A673 (cell line): Measurements from ENCODE around the gene SLC7A5. TPM values are rescaled to one million over a fixed set of nuclear protein-coding genes. Genes with fewer than 3 reads are reported as not detected.

Experiments used
- BruUV-seq: library from RNA; stranded (reverse); fragments of 400-500 nt; replicated peaks from 2 replicates; lab custom pipeline; 2021; lab: Mats Ljungman, UMichigan
- CTCF ChIA-PET: fragments of 300-600 bp; sonication (Branson Sonifier 250); formaldehyde crosslinking; loops from one replicate; lab custom pipeline; 2022; ENCODE audit warnings: antibody characterized with exemption; lab: Charles Lee
- POLR2A ChIA-PET: fragments of 300-600 bp; sonication (Branson Sonifier 250); formaldehyde crosslinking; loops from one replicate; lab custom pipeline; 2022; ENCODE audit warnings: antibody characterized with exemption; ENCODE audit not compliant: low non-redundant PET; lab: Charles Lee
- DNase-seq: peaks from one replicate; pipeline ENCODE4 v3.0.0-alpha.2; 2015; ENCODE audit warnings: low spot score
- H3K27ac ChIP-seq: fragments of 200-600 bp; sonication (generic); 2 replicates; pipeline ENCODE4 v1.5.1; 2016; ENCODE audit warnings: mixed run types, low read depth, mild to moderate bottlenecking, mixed read lengths, antibody characterized with exemption, low read length; ENCODE audit not compliant: poor library complexity, severe bottlenecking
- H3K27me3 ChIP-seq: fragments of 200-600 bp; sonication (generic); replicated peaks from 2 replicates; pipeline ENCODE4 v1.6.1; 2017; ENCODE audit warnings: mixed run types, low read depth, mild to moderate bottlenecking, mixed read lengths, antibody characterized with exemption, low read length; ENCODE audit not compliant: insufficient read depth, poor library complexity
- H3K36me3 ChIP-seq: fragments of 200-600 bp; sonication (generic); 2 replicates; pipeline ENCODE4 v1.6.1; 2016; ENCODE audit warnings: mixed run types, mild to moderate bottlenecking, mixed read lengths, antibody characterized with exemption, low read length; ENCODE audit not compliant: insufficient read depth, poor library complexity, severe bottlenecking
- H3K4me1 ChIP-seq: fragments of 200-600 bp; sonication (generic); 2 replicates; pipeline ENCODE4 v1.6.1; 2017; ENCODE audit warnings: mixed run types, mild to moderate bottlenecking, mixed read lengths, antibody characterized with exemption, low read length; ENCODE audit not compliant: insufficient read depth, poor library complexity, severe bottlenecking
- H3K4me3 ChIP-seq: fragments of 200-600 bp; sonication (generic); 2 replicates; pipeline ENCODE4 v1.5.1; 2016; ENCODE audit warnings: low read depth, mixed run types, mild to moderate bottlenecking, mixed read lengths, low read length; ENCODE audit not compliant: poor library complexity, severe bottlenecking
- H3K9me3 ChIP-seq: fragments of 200-600 bp; sonication (generic); 2 replicates; pipeline ENCODE4 v1.6.1; 2016; ENCODE audit warnings: mixed run types, low read depth, mild to moderate bottlenecking, mixed read lengths, antibody characterized with exemption, low read length; ENCODE audit not compliant: poor library complexity, severe bottlenecking
- CTCF ChIP-seq: fragments of 300-800, 200-600 bp; sonication (generic); conservative IDR thresholded peaks from 2 replicates; pipeline ENCODE4 v1.5.1; 2017; ENCODE audit warnings: low read depth, mild to moderate bottlenecking, antibody characterized with exemption, low read length, moderate library complexity, mixed read lengths
- EZH2 ChIP-seq: fragments of 200-600 bp; sonication (generic); IDR thresholded peaks from 2 replicates; pipeline ENCODE4 v1.6.1; 2017; ENCODE audit warnings: borderline replicate concordance, low read depth, mild to moderate bottlenecking, mixed read lengths, antibody characterized with exemption, low read length; ENCODE audit not compliant: poor library complexity, severe bottlenecking
- intact Hi-C: fragments of 100-400 bp; cut with micrococcal nuclease; formaldehyde crosslinking; loops from one replicate; pipeline ENCODE4 v1.10.0; 2022; ENCODE audit not compliant: unreplicated experiment
- total RNA-seq: library from RNA; stranded (reverse); gene quantifications from 2 replicates; pipeline ENCODE4 v1.2.3, GENCODE V29; 2021

SLC7A5 gene
- total RNA-seq, 1 experiment from 2014 or later, result 371 TPM

- H3K4me3 ChIP-seq, result no peak overlapping the region
- no peaks in the 10 kb centered on the region for H3K9me3 ChIP-seq
- CTCF ChIA-PET, result no interaction called here
- H3K36me3 ChIP-seq, result no peaks in the 10 kb centered on the region
- no TSS peak for BruUV-seq
- H3K4me1 ChIP-seq, result peaks cover 9% of the 10 kb centered on the region
- DNase-seq, result no peak
- no peak overlapping the region for H3K27ac ChIP-seq
- intact Hi-C loops, result no loop called here
- no peaks in the 10 kb centered on the region for H3K27me3 ChIP-seq
- POLR2A ChIA-PET, result interaction anchor here (0.6 kb wide), 1 partner anchor 46 kb away, joined by 4 read pairs; no protein-coding TSS in a partner anchor
- no peak for TF ChIP-seq EZH2
- TF ChIP-seq CTCF, result no peak
These were observed 67.5 kb downstream of the SLC7A5 start for GRCh38 chr16:87801679-87802259.

- no peak for TF ChIP-seq CTCF
- TF ChIP-seq EZH2, result no peak
- no peak overlapping the region for H3K27ac ChIP-seq
- no peak overlapping the region for H3K4me3 ChIP-seq
- CTCF ChIA-PET, result no interaction called here
- H3K36me3 ChIP-seq, result no peaks in the 10 kb centered on the region
- no peaks in the 10 kb centered on the region for H3K9me3 ChIP-seq
- no peak for DNase-seq
- intact Hi-C loops, result no loop called here
- no TSS peak for BruUV-seq
- H3K27me3 ChIP-seq, result no peaks in the 10 kb centered on the region
- POLR2A ChIA-PET, result no interaction called here
- H3K4me1 ChIP-seq, result no peaks in the 10 kb centered on the region
These were observed 68.8 kb downstream of the SLC7A5 start for GRCh38 chr16:87800497-87800896.

- no TSS peak for BruUV-seq
- no peaks in the 10 kb centered on the region for H3K9me3 ChIP-seq
- intact Hi-C loops, result no loop called here
- H3K27me3 ChIP-seq, result no peaks in the 10 kb centered on the region
- H3K27ac ChIP-seq, result no peak overlapping the region
- no peak for TF ChIP-seq CTCF
- no peak for TF ChIP-seq EZH2
- ChIA-PET POLR2A (no interaction called here), CTCF (no interaction called here)
- no peaks in the 10 kb centered on the region for H3K36me3 ChIP-seq
- no peak overlapping the region for H3K4me3 ChIP-seq
- no peak for DNase-seq
- peaks cover 15% of the 10 kb centered on the region for H3K4me1 ChIP-seq
These were observed 74.0 kb downstream of the SLC7A5 start for GRCh38 chr16:87795336-87795735.
